Stimulated activated CD8-positive, alpha-beta memory T cell treated with anti-CD3 and anti-CD28 coated beads, Interleukin-15, amount 100 ng/mL, for 48 hours (primary cell): ENCODE measurements around the gene CCDC87.
"Not testable (repeated sequence)": the region's sequence is repeated elsewhere in the genome, so short reads cannot be mapped to it uniquely, and the experiment has no call there.

ENCODE experiments used
- DNase-seq, 2 donors: peaks; one replicate each; pipeline ENCODE4 v3.0.0-alpha.2; 2020; ENCODE audit warnings: low read depth in 2 of 2

The CCDC87 gene, protein sequence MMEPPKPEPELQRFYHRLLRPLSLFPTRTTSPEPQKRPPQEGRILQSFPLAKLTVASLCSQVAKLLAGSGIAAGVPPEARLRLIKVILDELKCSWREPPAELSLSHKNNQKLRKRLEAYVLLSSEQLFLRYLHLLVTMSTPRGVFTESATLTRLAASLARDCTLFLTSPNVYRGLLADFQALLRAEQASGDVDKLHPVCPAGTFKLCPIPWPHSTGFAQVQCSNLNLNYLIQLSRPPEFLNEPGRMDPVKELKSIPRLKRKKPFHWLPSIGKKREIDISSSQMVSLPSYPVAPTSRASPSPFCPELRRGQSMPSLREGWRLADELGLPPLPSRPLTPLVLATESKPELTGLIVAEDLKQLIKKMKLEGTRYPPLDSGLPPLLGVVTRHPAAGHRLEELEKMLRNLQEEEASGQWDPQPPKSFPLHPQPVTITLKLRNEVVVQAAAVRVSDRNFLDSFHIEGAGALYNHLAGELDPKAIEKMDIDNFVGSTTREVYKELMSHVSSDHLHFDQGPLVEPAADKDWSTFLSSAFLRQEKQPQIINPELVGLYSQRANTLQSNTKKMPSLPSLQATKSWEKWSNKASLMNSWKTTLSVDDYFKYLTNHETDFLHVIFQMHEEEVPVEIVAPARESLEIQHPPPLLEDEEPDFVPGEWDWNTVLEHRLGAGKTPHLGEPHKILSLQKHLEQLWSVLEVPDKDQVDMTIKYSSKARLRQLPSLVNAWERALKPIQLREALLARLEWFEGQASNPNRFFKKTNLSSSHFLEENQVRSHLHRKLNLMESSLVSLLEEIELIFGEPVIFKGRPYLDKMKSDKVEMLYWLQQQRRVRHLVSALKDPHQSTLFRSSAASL

DNA sequence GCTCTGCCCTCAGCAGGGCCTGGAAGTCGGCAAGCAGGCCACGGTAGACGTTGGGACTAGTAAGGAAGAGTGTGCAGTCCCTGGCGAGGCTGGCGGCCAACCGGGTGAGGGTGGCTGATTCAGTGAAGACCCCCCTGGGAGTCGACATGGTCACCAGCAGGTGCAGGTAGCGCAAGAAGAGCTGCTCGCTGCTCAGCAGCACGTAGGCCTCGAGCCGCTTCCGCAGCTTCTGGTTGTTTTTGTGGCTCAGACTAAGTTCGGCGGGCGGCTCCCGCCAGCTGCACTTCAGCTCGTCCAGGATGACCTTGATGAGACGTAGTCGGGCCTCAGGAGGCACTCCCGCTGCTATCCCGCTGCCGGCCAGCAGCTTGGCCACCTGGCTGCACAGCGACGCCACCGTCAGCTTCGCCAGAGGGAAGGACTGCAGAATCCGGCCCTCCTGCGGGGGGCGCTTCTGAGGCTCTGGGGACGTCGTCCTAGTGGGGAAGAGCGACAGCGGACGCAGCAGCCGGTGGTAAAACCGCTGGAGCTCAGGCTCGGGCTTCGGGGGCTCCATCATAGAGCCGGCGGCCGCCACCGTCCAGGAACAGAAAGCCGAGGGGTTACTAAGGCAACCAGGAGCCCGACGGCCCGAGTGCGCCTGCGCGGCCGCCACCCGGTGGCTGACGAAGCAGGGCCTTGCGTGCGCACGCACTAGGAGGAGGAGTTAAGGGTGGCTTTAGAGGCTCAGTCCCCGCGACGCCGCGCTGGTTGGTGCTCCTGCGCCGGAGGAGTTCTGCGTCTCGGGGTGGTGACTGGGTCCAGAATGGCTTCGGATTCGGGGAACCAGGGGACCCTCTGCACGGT lies at the start of gene CCDC87, which contains the start of gene CCS:
Gene CCDC87 (minus strand): TSS at position 607 of the 846 bp plus-strand sequence. CDS start 48 bp downstream, at position 559.
Gene CCS (plus strand): TSS at position 729 of the 846 bp plus-strand sequence. CDS start 77 bp downstream, at position 806.
- peak; percentile 98 to 99 for DNase-seq

DNA sequence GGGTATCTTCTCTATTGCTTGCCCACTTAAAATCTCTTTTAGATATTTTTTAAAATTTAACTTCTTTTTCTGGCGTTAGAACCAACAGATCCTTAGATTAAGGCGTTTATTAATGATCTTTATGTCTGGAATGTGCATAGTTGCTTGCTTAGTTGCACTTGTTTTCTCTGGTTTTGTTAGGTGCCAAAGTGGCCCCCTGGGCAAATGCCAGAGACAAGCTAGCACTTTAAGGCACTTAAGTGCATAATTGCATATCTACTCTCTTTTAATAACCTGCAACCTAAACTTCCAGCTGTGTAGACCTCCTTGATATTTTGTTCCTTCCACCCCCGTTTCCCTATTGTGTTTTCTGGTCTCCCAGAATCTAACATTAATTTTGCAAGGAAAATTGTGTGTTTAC lies 49.0 kb upstream of the CCDC87 start:
- DNase-seq: no peak

DNA sequence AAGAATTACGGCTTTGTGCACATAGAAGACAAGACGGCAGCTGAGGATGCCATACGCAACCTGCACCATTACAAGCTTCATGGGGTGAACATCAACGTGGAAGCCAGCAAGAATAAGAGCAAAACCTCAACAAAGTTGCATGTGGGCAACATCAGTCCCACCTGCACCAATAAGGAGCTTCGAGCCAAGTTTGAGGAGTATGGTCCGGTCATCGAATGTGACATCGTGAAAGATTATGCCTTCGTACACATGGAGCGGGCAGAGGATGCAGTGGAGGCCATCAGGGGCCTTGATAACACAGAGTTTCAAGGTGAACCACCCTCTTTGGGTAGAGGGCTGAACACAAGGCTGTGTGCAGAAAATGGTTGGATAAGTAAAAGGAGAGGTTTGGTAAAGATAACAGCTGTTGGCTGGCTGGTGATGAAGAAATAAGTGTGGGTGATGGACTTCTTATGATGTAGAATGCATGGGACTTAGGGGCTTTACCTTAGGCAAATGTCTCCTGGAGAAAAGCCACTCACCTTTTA lies 47.0 kb upstream of the CCDC87 start:
- DNase-seq: not testable (repeated sequence)

DNA sequence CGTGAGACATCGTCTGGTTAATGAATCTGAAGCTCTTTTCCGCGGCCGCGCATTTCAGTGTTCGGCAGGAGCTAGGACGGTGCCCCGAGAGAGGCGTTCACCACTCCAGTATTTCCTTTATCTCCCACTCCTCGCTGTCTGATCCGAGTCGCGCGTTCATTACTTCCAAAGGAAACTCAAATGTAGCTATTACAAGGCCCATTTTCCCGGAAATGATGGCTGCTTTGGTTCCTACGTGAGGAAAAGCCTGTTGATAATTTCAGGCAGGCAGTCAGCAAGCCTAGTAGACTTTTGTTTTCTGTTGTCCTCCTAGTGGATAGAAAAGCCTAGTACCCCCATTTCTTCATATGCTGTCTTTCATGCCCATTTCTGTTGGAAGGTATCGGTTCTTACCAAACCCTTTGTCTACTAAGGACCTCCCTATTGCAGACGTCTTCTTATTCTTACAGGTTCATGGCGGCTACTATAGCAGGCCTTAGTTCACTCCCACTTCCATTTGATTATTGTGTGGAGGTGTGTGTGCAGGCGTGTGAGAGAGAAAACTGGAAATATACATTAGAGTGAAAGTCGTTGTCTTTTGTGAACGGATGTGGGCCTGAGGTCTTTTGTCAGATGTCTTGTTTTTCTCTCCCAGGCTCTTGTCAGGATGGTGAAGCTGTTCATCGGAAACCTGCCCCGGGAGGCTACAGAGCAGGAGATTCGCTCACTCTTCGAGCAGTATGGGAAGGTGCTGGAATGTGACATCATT lies 46.4 kb upstream of the CCDC87 start:
- DNase-seq: no peak

DNA sequence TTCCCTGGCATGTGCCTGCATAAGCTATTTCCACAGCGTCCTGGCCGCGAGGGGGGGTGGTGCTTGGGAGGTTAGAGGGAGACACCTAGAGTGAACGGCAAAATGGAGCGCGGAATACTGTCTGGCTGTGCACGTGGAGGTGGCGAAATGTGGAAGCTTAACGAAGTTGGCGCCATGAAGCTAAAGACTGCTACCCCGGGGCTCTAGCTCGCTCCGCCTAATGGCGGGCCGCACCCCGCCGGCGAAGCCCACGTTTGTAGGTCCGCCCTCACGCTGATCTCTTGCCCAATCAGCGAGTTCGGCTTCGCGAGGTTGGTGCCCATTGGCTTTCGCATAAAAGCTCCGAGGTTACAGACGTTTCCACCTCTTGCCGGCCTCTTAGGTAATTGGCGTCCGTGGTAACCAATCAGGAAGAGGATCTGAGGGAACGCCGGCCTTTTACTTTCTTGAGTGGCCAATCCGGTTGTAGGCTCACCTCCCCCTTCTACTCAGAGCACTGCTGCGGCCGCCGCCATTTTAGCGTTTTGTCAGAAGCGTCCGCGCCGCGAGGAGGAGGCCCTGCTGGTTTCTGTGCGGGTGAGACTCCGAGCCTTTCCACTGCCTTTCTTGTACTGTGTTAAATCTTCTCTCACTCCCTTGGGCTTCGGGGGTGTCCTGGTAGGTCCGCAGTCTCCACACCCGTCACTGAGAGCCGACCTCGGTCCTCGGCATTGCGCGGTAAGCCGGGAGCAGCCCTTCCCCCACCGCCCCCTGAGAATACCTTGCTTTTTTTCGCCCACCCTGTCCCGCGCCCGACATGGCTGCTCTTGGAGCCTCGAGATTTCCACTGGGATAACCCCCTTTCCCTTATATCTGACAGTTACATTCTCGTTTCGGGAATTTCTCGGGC lies 45.6 kb upstream of the CCDC87 start, which contains the start of gene RBM4:
Gene RBM4 (plus strand): TSS at position 527 of the 889 bp plus-strand sequence. CDS start 1,009 bp downstream, outside the sequence.
- DNase-seq: peak; percentile 91 to 94

DNA sequence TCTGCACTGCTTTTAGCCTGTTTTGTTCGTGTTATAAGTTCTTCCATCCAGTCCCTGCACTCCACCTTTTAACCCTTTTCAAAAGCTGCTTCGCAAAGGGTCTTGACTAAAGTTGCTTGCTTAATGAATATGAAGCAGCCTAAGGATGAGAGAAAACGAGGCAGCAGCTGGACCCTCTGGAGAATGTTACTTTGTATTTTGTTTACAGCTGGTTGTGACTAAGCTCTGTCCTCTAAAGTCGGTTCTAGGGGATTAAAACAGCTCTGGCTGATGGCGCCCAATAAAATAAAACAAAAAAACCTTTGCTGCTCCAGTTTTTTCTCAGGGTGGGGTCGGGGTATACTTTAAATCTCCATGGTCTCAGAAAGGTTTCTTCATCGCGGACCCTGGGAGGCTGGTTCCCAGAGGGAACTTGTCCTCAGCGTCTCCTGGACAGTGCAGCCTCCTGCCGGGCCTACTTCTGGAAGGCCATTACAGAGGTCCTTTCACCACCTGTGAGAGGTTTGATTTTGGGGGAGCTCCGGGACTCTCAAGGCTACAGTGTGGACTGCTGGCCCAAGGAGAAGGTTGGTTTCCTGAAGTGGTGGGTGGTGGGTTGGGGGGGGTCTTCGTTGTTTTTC lies 44.8 kb upstream of the CCDC87 start:
- DNase-seq: no peak

DNA sequence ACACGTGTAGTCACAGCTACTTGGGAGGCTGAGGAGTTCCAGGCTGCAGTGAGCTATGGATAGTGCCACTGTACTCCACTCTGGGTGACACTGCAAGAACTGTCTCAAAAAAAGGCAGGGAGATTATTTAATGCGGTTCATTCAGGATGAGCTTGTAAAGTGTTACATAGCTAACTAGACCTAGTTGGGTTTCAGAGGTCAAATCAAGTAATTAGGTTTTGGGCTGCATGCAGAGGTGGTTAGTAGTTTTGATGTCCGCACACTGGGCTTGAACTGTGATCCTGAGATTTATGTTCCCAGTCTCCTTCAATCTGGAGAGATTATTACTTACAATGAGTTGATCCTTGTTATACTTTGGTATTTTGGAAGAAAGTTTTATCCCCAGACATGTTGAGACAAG lies 43.5 kb upstream of the CCDC87 start:
- DNase-seq: no peak

DNA sequence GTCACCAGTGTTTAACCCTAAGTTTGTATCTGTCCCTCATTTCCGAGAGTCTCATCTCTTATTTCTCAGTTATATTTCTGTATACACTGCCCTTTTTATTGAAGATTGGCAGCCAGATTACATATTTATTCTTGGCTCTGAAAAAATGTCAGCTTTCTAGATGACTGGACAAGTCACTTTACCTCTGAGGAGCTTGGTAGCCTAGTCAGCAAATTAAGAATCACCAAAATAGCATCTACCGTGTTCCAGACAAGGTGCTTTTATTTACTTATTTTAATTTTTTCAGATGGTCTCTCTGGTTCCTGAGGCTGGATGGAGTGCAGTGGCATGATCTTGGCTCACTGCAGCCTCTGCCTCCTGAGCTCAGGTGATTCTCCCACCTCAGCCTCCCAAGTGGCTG lies 40.1 kb upstream of the CCDC87 start:
- DNase-seq: no peak

DNA sequence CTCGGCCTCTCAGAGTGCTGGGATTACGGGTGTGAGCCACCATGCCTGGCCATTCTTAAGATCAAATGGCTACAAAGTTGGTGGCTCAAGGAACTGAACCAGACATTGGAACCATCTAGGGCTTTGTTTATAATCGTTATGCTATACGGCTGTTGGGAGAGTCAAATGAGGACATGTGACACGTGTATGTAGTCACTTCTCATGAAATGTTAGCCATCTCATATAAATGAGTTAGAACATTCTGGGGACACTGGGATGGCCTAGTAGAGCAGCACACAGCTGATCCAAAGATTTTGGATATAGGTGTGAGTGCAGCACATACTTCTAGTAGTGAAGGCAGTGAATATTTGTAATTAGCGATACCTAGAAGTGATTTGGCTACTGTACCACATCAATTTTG lies 39.0 kb upstream of the CCDC87 start:
- DNase-seq: no peak

DNA sequence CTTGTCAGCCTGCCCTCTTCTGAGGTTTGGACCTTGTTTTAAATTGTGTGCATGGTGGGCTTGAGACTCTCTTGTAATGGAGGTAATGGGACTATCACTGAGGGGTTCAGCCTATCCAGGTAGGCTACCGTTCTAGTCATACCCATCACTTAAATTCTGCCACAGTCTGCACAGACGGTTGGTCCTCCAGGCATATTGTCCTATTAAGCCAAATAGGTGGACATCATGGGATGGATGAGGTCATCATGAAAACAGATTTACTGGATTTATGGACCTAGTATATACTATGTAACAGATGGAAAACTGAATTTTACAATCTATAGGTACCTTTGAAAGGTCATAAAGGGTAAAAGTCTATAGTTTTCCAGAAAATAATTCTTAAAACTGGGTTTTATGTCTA lies 36.5 kb upstream of the CCDC87 start:
- DNase-seq: no peak

DNA sequence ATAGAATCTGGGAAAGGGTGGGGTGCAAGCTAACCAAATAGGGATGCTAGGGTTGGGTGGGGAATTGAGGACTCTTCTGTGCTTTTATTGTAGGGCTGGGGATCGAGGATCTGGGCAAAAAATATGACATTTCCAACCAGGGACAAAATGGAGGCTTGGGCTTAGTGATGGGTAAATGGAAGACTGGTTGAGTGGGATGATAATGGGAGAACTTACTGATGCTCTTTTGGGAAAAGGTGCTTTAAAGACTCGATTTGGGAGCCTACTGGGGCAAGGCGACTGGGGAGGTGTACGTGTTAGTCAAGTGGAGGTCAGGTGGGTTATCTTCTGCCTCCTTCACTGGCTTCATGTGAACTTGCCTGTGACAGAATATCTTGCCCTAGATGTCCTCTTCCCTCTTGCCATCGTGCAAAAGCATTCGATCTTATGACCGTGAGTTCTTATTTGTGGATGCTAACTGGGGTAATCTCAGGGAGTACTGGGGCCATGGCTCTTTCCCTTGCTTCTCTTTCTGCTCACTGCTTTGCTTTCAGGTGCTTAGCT lies 35.3 kb upstream of the CCDC87 start:
- no peak for DNase-seq

DNA sequence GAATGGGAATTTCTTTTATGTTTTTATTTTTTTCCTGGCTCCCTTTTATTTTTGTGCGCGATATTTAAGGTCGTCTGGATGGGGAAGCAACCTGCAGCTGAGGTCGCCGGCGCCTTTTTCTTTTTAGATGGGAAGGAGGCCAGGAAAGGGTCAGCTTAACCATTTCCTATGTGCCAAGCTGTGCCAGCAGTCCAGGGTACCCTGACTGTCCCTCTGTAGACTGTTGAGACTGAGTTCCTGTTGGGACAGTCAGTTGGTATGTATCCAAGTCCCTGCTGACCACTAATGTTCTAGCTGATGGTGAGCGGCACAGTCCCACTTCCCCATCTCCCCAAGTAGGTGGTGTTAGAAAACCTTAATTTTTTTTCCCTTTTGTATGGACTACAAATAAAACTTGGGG lies 34.1 kb upstream of the CCDC87 start:
- no peak for DNase-seq

DNA sequence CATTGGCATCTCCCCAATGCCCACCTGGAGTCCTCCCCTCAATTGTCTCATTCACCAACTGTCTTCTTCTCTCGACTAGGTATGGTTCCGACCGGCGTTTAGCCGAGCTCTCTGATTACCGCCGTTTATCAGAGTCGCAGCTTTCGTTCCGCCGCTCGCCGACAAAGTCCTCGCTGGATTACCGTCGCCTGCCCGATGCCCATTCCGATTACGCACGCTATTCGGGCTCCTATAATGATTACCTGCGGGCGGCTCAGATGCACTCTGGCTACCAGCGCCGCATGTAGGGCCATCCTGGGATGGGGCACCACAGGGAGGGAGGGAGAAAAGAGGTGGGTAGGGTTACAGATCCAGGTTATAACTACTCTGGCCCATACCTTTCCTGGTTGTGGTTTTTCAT lies 33.5 kb upstream of the CCDC87 start:
- no peak for DNase-seq

DNA sequence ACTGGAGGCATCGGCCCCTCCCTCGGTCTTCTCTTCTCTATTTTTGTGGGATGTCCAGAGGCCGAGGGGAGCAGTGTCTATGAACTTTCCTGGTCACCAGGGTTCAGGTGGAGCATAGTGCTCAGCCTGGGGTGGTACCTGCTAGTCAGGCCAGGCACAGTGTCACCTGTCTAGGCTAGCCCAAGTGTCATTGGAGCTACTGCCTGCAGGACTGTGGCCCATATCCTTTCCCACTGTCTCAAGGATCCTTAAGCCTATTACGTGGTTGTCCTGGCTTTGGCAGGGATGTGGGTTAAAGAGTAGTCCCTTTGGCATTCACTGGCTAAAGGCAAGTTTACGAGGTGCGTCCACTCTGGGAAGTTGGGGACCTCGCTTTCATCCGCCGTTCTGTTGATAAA lies 32.9 kb upstream of the CCDC87 start:
- no peak for DNase-seq

DNA sequence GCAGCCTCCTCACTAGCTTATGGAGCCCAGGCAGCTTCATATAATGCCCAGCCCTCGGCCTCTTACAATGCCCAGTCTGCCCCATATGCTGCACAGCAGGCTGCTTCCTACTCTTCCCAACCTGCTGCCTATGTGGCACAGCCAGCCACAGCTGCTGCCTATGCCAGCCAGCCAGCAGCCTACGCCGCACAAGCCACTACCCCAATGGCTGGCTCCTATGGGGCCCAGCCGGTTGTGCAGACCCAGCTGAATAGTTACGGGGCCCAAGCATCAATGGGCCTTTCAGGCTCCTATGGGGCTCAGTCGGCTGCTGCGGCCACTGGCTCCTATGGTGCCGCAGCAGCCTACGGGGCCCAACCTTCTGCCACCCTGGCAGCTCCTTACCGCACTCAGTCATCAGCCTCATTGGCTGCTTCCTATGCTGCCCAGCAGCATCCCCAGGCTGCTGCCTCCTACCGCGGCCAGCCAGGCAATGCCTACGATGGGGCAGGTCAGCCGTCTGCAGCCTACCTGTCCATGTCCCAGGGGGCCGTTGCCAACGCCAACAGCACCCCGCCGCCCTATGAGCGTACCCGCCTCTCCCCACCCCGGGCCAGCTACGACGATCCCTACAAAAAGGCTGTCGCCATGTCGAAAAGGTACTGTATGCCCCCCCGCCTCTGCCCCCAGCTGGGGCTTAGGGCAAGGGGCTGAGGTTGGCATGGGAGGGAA lies 32.3 kb upstream of the CCDC87 start:
- no peak for DNase-seq

DNA sequence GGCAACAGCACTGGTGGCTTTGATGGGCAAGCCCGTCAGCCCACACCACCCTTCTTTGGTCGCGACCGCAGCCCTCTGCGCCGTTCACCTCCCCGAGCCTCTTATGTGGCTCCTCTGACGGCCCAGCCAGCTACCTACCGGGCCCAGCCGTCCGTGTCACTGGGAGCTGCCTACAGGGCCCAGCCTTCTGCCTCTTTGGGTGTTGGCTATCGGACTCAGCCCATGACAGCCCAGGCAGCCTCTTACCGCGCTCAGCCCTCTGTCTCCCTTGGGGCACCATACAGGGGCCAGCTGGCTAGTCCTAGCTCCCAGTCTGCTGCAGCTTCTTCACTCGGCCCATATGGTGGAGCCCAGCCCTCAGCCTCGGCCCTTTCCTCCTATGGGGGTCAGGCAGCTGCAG lies 31.6 kb upstream of the CCDC87 start:
- no peak for DNase-seq

DNA sequence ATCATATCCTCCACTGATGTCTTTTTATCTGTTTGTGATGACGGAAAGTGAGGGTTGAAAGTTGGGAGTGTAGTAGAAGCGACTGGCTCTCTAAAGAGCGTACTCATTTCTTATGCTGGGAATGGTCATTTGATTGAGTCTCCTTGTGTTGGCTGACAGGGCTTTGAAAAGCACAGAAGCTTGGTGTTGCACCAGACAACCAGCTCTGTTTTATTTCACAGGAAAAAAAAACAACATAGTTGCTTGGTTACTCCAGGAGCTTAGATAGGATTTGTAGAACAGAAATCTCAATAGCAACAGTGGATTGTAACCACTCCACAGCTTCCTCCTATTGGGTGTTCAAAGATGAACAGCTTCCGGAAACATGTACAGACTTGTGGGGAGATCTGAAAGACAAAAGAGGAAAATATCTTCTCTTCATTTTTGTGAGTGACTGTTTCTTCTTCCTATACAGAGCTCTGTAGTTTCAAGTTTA lies 26.3 kb upstream of the CCDC87 start:
- DNase-seq: no peak

DNA sequence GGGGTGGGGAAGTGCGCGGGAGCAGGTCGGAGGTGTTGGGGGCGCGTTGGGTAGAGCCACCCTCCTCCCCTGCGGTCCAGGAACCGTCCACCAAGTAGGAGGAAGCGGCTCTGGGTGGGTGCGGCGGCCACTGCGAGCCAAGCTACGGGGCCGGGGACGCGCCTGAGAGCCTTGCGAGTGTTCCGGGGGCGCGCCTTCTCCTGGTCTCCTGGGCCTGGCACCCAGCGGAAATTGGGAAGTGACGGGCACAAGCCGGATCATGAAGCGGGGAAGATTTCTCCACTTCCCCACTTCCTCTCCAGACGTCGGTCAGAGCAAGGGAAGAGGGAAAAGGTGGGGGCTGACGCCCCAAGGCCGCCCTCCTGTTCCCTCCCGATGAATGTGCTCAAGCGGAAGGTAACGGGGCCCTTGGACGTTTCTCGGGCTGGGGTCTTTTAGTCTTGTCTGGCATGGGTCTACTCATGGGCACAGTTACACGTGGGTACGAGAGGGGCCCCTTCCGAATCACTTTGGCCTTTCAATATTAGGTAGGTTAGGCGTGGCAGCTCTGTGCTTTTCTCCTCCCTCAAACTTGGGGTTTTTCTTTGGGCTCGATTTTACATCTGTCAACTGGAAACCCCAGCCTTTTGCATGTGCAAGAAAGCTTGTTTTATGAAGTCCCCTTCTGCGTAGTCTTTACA lies 24.4 kb upstream of the CCDC87 start:
- DNase-seq: no peak
